HG03095 (cell line): ENCODE data around the gene RTP2.
"Not testable (repeated sequence)": the region's sequence is repeated elsewhere in the genome, so short reads cannot be mapped to it uniquely, and the experiment has no call there.

Experiments used
- ATAC-seq: cut with Tn5 transposase; IDR thresholded peaks from one replicate; pipeline ENCODE4 v1.9.1; 2021; ENCODE audit warnings: moderate library complexity; ENCODE audit not compliant: unreplicated experiment

The RTP2 gene

GRCh38 chr3:187717572-187717971, 15.2 kb upstream of the RTP2 start:
- no peak for ATAC-seq

GRCh38 chr3:187714404-187714979, 12.1 kb upstream of the RTP2 start:
- ATAC-seq: peak; percentile 94

- ATAC-seq: no peak
Measured at GRCh38 chr3:187713504-187713903, 11.1 kb upstream of the RTP2 start.

GRCh38 chr3:187709155-187709554, 6.8 kb upstream of the RTP2 start:
- ATAC-seq: no peak

DNA sequence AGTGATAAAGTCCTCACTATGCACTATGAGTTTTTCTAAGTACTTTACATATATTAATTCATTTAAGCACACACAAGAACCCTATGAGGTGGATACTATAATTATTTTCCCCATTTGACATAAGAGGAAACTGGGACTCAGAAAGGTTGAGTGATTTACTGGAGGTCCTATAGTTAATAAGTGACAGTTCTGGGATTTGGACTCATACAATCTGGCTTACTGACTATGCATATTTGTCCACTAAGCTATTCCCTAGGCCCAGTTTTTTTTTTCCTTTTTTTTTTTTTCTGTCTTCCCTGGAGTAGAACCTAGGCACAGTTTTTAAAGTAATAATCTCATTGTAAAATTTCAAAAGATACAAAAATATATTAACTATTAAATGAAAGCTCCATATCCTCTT, 6.3 kb upstream of the RTP2 start:
- no peak for ATAC-seq

DNA sequence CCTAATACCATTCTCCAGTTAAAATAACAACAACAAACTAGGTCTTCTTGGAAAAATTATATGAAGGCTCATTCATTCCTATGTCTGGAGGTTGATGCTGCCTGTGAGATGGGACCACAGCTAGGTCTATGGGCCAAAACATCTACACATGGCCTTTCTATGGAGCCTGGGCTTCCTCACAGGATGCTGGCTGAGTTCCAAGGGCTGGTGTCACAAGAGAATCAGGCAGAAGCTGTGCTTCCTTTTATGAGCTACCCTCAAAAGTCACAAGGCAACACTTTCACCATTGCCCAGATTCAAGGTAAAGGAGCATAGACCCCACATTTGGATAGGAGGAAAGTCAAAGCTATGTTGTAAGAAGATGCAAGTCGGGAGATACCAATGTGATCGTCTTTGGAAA, 4.6 kb upstream of the RTP2 start:
- no peak for ATAC-seq

GRCh38 chr3:187705164-187705563, 2.8 kb upstream of the RTP2 start:
- ATAC-seq: no peak

DNA sequence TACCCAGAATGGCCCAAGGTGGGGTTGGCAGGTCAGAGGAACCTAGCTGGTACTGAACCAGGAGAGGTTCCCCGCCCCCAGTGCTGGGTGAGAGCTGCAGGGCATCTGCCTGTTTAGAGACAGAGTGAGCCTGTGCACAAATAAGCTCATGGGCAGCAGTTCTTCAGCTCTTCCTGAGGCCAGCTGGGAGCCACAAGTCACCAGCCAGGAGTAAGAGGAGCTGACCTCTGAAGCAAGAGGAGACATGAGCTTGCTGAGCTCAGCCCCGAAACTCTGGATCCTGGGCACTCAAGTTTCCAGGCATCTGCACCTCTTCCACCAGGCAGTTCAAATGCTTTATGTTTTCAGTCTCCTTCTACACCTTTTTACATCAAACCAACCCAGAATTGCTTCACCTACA, 2.1 kb downstream of the RTP2 start:
- no peak for ATAC-seq

DNA sequence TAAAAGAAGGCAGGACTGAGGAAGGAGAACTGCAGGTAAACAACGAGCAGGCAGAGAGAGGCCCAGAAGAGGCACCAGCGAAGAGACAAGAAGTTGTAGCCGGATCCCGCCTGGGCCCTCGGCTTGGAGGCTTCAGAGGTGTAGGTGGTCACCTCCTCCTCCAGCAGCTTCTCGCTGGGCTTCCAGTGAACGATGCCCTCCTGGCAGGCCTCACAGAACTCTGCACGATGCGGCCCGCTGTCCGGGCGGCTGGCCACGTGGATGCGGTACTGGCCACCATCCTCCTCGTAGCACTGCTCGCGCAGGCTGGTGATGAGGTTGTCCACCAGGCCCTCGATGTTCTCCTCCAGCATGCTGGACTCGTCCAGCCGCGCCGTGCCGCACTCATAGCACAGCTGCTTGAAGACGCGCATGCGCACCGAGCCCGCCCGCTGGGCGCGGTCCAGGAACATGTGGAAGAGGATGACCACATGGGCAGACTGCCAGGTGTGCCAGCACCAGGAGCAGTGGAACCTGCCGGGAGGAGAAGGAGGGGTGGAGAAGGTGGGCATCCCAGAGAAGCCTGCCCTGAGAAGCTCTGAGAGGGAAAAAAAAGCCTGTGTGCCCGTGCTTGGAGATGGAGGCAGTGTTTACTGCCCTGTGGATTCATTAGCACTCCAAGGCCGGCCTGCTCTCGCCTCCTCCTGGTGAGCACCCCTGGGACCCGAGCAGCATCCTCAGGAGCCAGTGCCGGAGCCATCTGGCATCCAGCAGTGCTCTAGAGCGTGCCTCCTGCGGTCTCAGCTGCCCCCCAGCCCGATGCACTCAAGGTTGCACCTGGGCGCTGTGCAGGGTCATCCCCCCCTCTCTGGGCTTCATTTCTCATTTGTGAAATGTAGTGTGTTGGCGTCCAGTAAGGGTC, 3.6 kb downstream of the RTP2 start:
- ATAC-seq: no peak

DNA sequence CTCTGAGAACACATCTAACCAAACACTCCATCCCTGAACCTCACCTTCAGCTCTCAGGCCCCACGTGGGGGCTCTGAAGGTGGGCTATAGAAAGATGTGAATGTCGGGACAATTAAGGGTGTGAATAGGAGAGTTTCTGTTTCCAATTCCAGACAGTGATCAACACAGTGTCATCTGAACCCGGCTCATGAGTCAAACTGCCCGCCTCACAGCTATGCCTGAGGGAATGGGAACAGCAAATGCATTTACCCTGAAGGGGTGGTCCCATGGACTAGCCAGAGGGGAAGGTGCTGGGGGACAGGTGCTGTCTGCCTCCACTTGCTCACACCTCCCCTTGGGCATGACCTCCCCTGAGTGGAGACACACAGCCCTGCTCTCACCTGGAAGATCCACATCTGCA, 6.3 kb downstream of the RTP2 start:
- ATAC-seq: no peak

GRCh38 chr3:187695449-187695848, 6.9 kb downstream of the RTP2 start:
- ATAC-seq: no peak

DNA sequence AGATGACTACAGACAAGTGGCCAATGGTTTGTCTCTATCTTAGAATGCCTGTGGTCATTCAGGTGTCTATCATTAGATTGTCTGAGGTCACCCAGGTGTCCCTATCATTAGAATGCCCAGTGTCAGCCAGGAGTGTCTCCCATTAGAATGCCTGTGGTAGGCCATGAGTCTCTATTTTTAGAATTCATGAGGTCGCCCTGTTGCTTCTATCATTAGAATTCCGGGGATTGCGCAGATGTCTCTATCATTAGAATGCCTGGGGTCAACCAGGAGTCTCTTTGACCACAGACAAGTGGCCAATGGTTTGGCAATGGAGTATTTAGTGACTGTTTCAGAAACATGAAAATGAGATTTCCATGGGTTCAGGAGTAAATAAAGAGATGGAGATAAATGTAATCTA, 7.6 kb downstream of the RTP2 start:
- ATAC-seq: no peak

- ATAC-seq: no peak
Measured at GRCh38 chr3:187693431-187693830, 8.9 kb downstream of the RTP2 start.

DNA sequence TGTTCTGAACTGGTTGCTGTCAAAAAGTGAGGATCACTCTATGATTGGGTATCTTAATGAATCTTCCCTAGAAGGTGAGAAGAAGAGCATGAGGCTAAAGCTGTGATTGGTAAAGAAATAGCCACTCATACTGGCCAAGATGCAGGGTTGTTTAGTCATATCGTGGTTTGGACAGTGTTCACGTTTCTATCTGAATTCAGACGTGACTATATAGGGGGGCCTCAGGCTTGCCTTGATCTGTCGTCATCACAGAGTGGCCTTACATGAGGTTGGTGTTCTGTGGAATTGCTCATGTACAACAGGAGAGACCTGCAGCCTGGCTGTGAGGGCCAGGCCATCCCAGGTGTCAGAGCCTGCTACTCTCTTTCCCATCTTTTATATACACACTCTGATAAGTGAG, 12.4 kb downstream of the RTP2 start:
- ATAC-seq: no peak

DNA sequence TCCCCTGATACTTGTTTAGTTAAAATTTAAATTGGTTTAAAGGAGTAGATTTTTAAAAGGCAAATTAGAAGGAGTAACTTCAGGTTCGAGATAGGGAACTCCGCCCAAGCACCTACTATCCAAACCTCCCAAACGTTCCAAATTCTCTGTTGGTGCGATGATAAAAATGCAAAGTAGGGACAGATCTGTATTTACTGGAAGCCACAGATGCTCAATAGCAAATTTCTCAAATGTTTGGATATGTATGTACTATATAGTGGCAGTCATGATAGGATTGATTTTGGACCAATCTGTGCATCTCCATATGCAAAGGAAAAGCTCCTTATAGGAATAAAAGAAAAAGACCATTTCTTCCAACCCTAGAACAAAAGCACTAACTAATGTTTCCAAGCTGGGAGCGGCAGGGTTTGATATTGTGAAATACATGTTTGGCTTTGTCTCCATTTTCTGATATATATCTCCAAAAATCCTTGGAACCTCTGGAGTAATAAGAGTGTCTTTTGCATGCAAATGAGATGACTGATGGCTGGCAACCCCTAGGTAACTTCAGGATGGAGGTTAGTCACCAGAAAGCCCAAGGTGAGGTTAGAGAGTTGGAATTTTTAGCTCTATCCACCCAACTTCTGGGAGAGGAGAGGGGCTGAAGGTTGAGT, 15.6 kb downstream of the RTP2 start:
- ATAC-seq: no peak

- no peak for ATAC-seq
Measured at GRCh38 chr3:187685948-187686347, 16.4 kb downstream of the RTP2 start.

DNA sequence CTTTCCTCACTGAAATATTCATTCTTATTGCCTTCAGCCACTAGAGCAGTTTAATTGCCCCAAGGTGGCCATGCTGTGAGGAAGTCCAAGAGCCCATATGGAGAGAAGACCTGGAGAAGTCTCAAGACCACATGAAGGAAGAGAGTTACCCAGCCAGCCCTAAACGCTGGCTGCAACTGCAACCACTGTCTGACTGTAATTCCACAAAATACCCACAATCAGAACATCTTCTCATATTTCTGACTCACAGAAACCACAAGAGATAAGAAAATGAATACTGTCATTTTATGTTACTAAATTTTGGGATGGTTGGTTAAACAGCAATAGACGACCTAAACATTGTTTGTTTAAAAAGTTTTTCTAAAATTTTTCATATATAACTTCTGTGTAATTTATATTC, 17.5 kb downstream of the RTP2 start:
- no peak for ATAC-seq

GRCh38 chr3:187684444-187684843, 17.9 kb downstream of the RTP2 start:
- ATAC-seq: no peak

DNA sequence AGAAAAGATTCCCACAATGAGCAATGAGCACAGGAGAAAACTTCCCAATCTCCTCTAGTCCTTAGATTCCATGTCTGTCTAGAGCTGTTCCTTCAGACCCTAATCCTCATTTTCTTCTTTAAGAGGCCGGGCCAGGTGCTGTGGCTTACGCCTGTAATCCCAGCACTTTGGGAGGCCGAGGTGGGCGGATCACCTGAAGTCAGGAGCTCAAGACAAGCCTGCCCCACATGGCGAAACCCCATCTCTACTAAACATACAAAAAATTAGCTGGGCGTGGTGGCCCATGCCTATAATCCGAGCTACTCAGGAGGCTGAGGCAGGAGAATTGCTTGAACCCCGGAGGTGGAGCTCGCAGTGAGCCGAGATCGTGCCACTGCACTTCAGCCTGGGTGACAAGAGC, 20.6 kb downstream of the RTP2 start:
- ATAC-seq: not testable (repeated sequence)

DNA sequence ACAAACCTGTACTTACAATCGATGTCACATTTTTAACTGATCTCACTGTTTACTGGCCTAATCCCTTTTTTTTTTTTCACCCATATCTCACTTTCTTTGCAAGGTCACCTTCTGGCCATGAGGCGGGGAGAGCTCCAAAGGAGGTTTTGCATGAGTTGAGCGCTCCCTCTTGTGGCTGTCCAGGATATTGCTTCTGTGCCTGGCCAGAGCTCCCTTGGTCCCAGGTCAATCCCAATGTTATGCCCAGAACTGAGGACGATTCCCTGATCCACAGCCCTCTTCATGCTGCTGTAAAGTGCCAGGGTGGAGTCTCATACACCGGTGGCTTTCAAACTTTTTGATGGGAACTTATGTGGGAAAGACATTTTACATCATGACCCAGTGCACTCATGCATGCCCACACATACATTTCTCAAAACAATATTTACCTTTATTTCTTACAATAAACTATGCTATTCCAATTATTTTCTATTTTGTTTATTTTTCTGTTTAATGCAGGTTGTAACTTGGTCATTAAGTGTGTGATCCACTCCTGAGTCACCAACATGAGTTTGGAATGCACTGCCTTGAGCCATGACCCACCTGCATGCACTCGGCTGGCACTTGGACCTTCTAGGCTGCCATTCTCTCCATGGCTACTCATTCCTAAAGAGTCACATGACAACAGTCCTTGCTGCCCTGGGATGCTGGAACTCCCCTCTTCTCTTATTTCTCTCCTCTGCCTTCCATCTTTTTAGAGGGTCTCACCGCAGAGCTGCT, 22.5 kb downstream of the RTP2 start:
- no peak for ATAC-seq

GRCh38 chr3:187678726-187679268, 23.6 kb downstream of the RTP2 start:
- ATAC-seq: no peak
